Mononuclear cell (primary cell): Measurements from ENCODE around the gene DNM1. TPM values are rescaled to one million over a fixed set of nuclear protein-coding genes. Genes with fewer than 3 reads are reported as not detected.

Source experiments
- H3K27me3 ChIP-seq: 2 replicates; pipeline ENCODE4 v1.6.0; 2011; ENCODE audit warnings: low read length, control low read depth; ENCODE audit not compliant: insufficient read depth
- H3K4me1 ChIP-seq: 2 replicates; pipeline ENCODE4 v1.5.1; 2011; ENCODE audit warnings: mild to moderate bottlenecking, low read length, control low read depth; ENCODE audit not compliant: insufficient read depth
- H3K4me3 ChIP-seq: 2 replicates; pipeline ENCODE4 v1.5.1; 2011; ENCODE audit warnings: mild to moderate bottlenecking, low read length, moderate library complexity
- H3K9me3 ChIP-seq: 2 replicates; pipeline ENCODE4 v1.5.1; 2011; ENCODE audit warnings: low read depth, mild to moderate bottlenecking, control low read depth, low read length
- total RNA-seq: library from RNA; depleted of rRNA; stranded (reverse); fragments of >200 nt; gene quantifications from one replicate; pipeline ENCODE4 v1.2.3, GENCODE V29; 2012

The DNM1 gene
- total RNA-seq, 1 donor: 1.4 TPM

- Histone ChIP-seq H3K9me3 (no peaks in the 10 kb centered on the region), H3K4me3 (peak overlapping the region; percentile 66), H3K4me1 (peaks cover 31% of the 10 kb centered on the region), H3K27me3 (no peaks in the 10 kb centered on the region)
These were observed 12.4 kb upstream of the DNM1 start for GRCh38 chr9:128190516-128191405.

DNA sequence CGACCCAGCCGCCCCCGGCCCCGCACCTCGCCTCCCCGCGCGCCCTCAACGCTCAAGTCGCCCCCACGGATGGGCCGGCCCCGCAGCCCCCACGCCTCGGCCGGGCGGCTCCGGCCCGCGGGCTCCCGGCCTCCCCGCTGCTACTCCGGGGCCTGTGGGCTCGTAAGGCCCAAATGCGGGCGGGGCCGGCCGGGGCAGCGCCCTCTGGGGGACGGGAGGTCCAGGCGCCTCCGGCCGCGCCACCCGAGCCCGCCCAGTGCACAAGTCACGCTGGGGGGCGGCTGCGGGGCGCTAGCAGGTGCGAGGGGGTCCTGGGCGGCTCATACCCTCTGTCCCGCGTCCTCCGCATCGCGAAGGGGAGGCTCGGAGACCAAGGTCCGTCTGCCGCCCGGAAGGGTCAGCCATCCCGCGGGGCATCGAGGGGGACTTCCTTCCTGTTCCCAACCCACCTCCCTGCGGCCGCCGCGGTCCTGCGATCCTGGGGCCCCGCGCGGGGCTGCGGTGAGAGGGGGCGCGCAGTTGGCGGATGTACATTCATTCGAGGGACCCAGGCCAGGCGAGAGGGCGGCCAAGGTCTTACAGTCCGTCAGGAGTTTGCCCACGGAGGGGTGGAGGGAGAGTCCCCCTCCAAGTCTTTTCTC, 11.7 kb upstream of the DNM1 start, which contains the start of gene CIZ1:
Gene CIZ1 (minus strand): TSS at position 167 of the 641 bp plus-strand sequence. CDS start 715 bp downstream, outside the sequence.
- Histone ChIP-seq H3K4me1 (peaks cover 31% of the 10 kb centered on the region), H3K9me3 (no peaks in the 10 kb centered on the region), H3K27me3 (no peaks in the 10 kb centered on the region), H3K4me3 (peak within 1 kb of the TSS; percentile 66)

GRCh38 chr9:128192601-128193371, 10.4 kb upstream of the DNM1 start:
- Histone ChIP-seq H3K4me3 (peak overlapping the region; percentile 4), H3K4me1 (peaks cover 31% of the 10 kb centered on the region), H3K9me3 (no peaks in the 10 kb centered on the region), H3K27me3 (no peaks in the 10 kb centered on the region)

- Histone ChIP-seq H3K4me1 (peaks cover 31% of the 10 kb centered on the region), H3K27me3 (no peaks in the 10 kb centered on the region), H3K9me3 (no peaks in the 10 kb centered on the region)
These were observed 9.6 kb upstream of the DNM1 start for GRCh38 chr9:128193469-128194096.

DNA sequence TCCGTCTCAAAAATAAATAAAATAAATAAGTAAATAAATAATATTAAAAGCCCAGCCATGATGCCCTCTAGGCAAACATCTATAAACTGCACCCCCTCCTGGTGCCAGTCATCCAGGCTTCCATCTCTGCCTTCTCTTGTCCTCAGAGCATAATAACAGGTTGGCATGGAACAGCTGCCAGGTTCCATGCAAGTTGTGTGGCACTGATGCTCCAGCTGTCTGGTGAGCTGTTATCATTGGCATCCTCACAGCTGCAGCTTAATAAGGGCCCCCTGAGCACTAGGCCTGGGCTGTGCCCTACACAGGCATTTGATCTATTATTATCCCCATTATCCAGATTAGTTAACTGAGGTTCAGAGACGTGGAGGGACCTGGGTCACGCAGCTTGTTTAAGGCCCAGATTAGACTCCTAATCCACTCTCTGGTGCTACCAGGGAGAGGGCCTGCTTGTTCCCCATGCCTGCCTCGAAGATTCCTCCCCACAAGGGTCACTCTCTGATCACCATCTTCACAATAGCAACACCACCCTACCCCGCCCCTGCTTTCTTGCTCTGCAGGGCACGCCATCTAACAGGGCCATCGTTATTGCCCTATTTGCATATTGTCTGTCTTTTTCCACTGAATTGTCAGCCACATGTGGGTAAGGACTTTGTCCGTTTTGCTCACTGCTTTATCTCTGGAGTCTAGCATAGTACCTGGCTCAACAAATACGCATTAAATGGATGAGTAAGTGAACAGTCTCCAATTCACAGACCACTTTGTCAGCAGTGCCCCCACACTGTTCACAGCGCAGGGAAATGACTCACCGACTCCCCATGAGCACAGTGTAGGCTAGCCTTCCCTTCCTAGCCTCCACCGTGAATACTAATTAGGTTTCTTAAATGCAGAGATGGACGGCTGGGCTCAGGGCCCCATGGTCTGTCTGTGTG, 1.5 kb upstream of the DNM1 start:
- no peaks in the 10 kb centered on the region for H3K9me3 ChIP-seq
- peaks cover 14% of the 10 kb centered on the region for H3K4me1 ChIP-seq
- peaks cover 12% of the 10 kb centered on the region for H3K27me3 ChIP-seq
- H3K4me3 ChIP-seq: no peak overlapping the region

More at GRCh38 chr9:128193469-128194096, 9.6 kb upstream of the DNM1 start:
- no peak overlapping the region for H3K4me3 ChIP-seq

GRCh38 chr9:128202648-128203023, 543 bp upstream of the DNM1 start:
- peaks cover 16% of the 10 kb centered on the region for H3K4me1 ChIP-seq
- no peaks in the 10 kb centered on the region for H3K9me3 ChIP-seq
- H3K4me3 ChIP-seq: no peak overlapping the region
- H3K27me3 ChIP-seq: peaks cover 12% of the 10 kb centered on the region

DNA sequence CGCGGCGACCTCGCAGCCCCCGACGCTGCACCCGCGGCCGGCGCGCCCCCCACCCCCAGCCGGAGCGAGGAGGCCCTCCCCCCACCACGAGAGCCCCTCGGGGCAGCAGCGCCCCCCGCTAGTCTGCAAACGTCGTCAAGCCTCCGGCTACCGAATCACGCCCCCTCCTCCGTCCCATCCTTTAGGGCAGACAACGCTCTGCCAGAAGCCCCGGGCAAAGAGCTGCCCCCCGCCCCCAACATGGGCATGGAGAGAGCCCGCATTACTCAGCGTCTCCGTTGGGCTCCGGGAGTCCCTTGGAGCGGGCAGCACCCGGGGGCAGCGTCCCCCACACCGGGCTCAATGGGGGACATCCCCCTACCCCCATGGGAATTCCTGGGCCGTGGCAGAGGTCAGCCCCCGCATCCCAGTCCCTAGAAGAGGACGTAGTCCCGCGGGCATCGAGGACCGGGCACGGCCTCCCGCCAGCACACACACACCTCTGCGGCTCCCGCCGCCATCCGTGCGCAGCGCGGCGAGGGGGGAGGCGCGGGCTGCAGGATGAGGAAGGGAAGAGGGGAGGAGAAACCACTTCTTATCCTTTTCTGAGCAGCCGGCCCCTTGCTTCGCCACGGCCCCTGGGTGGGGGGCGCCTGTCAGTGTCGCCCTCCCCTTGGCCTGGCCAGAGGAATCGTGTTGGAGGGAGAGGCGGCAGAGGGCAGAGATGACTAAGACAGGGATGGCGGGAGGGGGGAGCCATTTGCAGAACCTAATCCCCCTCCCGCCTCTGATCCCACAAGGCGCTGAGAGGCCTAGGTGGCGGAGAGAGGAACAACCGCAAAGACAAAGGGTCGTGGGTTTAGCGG, 750 bp downstream of the DNM1 start:
- Histone ChIP-seq H3K4me3 (peak overlapping the region; percentile 40), H3K9me3 (no peaks in the 10 kb centered on the region), H3K27me3 (peaks cover 12% of the 10 kb centered on the region)

GRCh38 chr9:128204858-128205257, 1.7 kb downstream of the DNM1 start:
- peaks cover 12% of the 10 kb centered on the region for H3K27me3 ChIP-seq
- H3K4me3 ChIP-seq: no peak overlapping the region
- H3K4me1 ChIP-seq: peaks cover 17% of the 10 kb centered on the region
- H3K9me3 ChIP-seq: no peaks in the 10 kb centered on the region

More for the DNA sequence above, 750 bp downstream of the DNM1 start:
- H3K4me1 ChIP-seq: peaks cover 17% of the 10 kb centered on the region

DNA sequence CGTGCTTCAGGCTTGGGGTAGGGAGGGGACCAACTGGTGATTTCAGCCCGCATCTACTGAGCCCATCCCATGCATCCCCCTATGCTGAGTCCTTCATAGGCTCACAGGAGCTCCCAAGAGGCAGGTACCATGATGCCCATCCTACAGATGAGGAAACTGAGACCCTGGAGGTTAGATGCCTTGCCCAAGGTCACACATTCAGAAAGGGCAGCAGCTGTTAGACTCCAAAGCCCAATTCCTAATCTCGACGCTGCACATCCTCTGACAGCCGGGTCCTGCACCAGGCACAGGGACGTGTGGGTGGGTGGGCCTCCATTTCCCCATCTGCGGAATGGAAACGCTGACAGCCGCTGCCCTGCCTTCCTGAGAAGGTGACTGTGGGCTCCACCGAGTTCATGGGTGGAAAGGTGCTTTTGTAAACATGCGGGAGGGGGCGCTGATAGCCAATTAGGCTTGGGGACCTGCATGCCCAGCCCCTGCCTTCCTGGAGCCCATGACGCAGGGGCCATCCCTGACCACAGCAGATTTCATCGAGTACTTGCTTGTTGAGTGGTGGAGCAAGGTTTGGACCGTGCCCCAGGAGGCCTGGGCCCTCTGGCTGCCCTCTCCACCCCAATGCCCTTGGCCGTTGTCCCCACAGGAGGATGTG, 2.2 kb downstream of the DNM1 start:
- Histone ChIP-seq H3K9me3 (no peaks in the 10 kb centered on the region), H3K27me3 (peaks cover 12% of the 10 kb centered on the region), H3K4me1 (peaks cover 17% of the 10 kb centered on the region), H3K4me3 (no peak overlapping the region)

- Histone ChIP-seq H3K27me3 (peaks cover 12% of the 10 kb centered on the region), H3K9me3 (no peaks in the 10 kb centered on the region), H3K4me1 (peaks cover 17% of the 10 kb centered on the region), H3K4me3 (no peak overlapping the region)
These were observed 3.3 kb downstream of the DNM1 start for GRCh38 chr9:128206484-128206883.

GRCh38 chr9:128206916-128207910, 4.0 kb downstream of the DNM1 start:
- H3K9me3 ChIP-seq: no peaks in the 10 kb centered on the region
- H3K27me3 ChIP-seq: peaks cover 12% of the 10 kb centered on the region
- no peak overlapping the region for H3K4me3 ChIP-seq
- peaks cover 17% of the 10 kb centered on the region for H3K4me1 ChIP-seq

DNA sequence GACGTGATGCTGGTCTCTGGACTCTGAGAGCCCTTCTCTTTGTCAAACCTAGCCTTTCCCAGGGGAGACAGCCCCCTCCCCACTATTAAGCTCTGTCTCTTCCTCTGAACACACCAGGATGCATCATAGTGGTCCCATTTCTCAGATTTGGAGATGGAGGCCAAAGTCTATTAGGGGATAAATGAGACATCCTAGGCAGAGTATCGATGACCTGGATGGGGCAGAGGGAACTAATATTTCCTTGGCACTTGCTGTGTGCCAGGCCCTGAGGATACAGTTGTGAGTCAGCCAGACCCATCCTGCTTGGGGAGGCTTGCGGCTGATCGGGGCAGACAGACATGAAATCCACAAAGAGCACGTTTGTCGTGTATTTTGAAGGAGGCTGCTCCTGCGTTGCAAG, 5.2 kb downstream of the DNM1 start:
- Histone ChIP-seq H3K27me3 (peaks cover 12% of the 10 kb centered on the region), H3K9me3 (no peaks in the 10 kb centered on the region), H3K4me3 (no peak overlapping the region), H3K4me1 (peaks cover 12% of the 10 kb centered on the region)
